ENCODE data around the gene PITHD1. TPM values are rescaled to one million over a fixed set of nuclear protein-coding genes. Genes with fewer than 3 reads are reported as not detected.

The PITHD1 gene
- total and polyA plus RNA-seq, 2 of the 8 experiments (the other 6 are each of a cell fraction or from before 2014, with no cell fraction given), result 67.4 to 68.8 TPM

DNA sequence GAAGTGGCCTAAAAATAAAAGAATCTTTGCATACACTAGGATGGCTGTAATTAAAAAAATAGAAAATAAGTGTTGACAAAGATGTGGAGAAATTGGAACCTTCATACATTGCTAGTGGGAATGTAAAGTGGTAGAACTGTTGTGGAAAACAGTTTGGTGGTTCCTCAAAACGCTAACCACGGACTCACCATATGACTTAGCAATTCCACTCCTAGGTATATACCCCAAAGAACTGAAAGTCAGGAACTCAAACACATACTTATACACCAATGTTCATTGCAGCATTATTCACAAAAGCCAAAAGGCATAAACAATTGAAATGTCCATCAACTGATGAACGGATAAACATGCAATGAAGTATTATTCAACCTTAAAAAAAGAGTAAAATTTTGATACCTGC lies 57.8 kb downstream of the PITHD1 start (continued):
- TF ChIP-seq, protein P1, sequence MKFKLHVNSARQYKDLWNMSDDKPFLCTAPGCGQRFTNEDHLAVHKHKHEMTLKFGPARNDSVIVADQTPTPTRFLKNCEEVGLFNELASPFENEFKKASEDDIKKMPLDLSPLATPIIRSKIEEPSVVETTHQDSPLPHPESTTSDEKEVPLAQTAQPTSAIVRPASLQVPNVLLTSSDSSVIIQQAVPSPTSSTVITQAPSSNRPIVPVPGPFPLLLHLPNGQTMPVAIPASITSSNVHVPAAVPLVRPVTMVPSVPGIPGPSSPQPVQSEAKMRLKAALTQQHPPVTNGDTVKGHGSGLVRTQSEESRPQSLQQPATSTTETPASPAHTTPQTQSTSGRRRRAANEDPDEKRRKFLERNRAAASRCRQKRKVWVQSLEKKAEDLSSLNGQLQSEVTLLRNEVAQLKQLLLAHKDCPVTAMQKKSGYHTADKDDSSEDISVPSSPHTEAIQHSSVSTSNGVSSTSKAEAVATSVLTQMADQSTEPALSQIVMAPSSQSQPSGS (IDR thresholded peaks at IDR 0.05; ENCODE audit: low read length), result no peak
- TF ChIP-seq SIN3A (conservative IDR thresholded peaks at IDR 0.05 in 1 of 2, IDR thresholded peaks at IDR 0.05 in 1 of 2; ENCODE audit: low read depth in 1 of 2, low read length in 2 of 2) (no peak), POLR2AphosphoS5 (IDR thresholded peaks at IDR 0.05; ENCODE audit: low read depth, low read length) (no peak), POLR2A (IDR thresholded peaks at IDR 0.05; ENCODE audit: control extremely low read depth in 1 of 2, low read depth in 2 of 2, low read length in 2 of 2) (no peak)

Other genes with a start within 250 kb of the PITHD1 start
- 6.1 and 7.0 TPM in 2 replicates for gene E2F2, start 247.2 kb upstream of the PITHD1 start, total RNA-seq (2021; fragmentation: NEBNext Ultra II Directional; extraction: Animal tissue kit (Norgen Biotek cat#: 25700))
- gene E2F2, start 247.2 kb upstream of the PITHD1 start, polyA plus RNA-seq (2011; rRNA removed), result 1.8 and 2.3 TPM in 2 replicates
- gene ID3, start 218.9 kb upstream of the PITHD1 start, total RNA-seq (2021; fragmentation: NEBNext Ultra II Directional; extraction: Animal tissue kit (Norgen Biotek cat#: 25700)), result 240 and 252 TPM in 2 replicates
- gene ID3, start 218.9 kb upstream of the PITHD1 start, polyA plus RNA-seq (2011; rRNA removed), result 304 and 490 TPM in 2 replicates
- gene RPL11, start 86.6 kb upstream of the PITHD1 start, total RNA-seq (2021; fragmentation: NEBNext Ultra II Directional; extraction: Animal tissue kit (Norgen Biotek cat#: 25700)), result 1,426 and 1,499 TPM in 2 replicates
- 760 and 1,192 TPM in 2 replicates for gene RPL11, start 86.6 kb upstream of the PITHD1 start, polyA plus RNA-seq (2011; rRNA removed)
- 56.9 and 61.1 TPM in 2 replicates for gene ELOA, start 34.9 kb upstream of the PITHD1 start, total RNA-seq (2021; fragmentation: NEBNext Ultra II Directional; extraction: Animal tissue kit (Norgen Biotek cat#: 25700))
- gene ELOA, start 34.9 kb upstream of the PITHD1 start, polyA plus RNA-seq (2011; rRNA removed), result 12.3 and 15.7 TPM in 2 replicates
- gene LYPLA2, start 12.7 kb downstream of the PITHD1 start, total RNA-seq (2021; fragmentation: NEBNext Ultra II Directional; extraction: Animal tissue kit (Norgen Biotek cat#: 25700)), result 138 and 152 TPM in 2 replicates
- gene LYPLA2, start 12.7 kb downstream of the PITHD1 start, polyA plus RNA-seq (2011; rRNA removed), result 211 and 231 TPM in 2 replicates
- 26.0 and 29.9 TPM in 2 replicates for gene GALE, start 22.3 kb downstream of the PITHD1 start, total RNA-seq (2021; fragmentation: NEBNext Ultra II Directional; extraction: Animal tissue kit (Norgen Biotek cat#: 25700))
- gene GALE, start 22.3 kb downstream of the PITHD1 start, polyA plus RNA-seq (2011; rRNA removed), result 33.9 and 36.1 TPM in 2 replicates
- 13.7 and 15.6 TPM in 2 replicates for gene HMGCL, start 47.0 kb downstream of the PITHD1 start, total RNA-seq (2021; fragmentation: NEBNext Ultra II Directional; extraction: Animal tissue kit (Norgen Biotek cat#: 25700))
- 19.5 and 24.3 TPM in 2 replicates for gene HMGCL, start 47.0 kb downstream of the PITHD1 start, polyA plus RNA-seq (2011; rRNA removed)
- gene FUCA1, start 89.9 kb downstream of the PITHD1 start, total RNA-seq (2021; fragmentation: NEBNext Ultra II Directional; extraction: Animal tissue kit (Norgen Biotek cat#: 25700)), result 6.4 and 7.1 TPM in 2 replicates
- 4.0 and 5.9 TPM in 2 replicates for gene FUCA1, start 89.9 kb downstream of the PITHD1 start, polyA plus RNA-seq (2011; rRNA removed)
- gene CNR2, start 134.9 kb downstream of the PITHD1 start, total RNA-seq (2021; fragmentation: NEBNext Ultra II Directional; extraction: Animal tissue kit (Norgen Biotek cat#: 25700)), result not detected in 2 replicates
- not detected in 2 replicates for gene CNR2, start 134.9 kb downstream of the PITHD1 start, polyA plus RNA-seq (2011; rRNA removed)
- gene PNRC2, start 181.4 kb downstream of the PITHD1 start, total RNA-seq (2021; fragmentation: NEBNext Ultra II Directional; extraction: Animal tissue kit (Norgen Biotek cat#: 25700)), result 139 and 147 TPM in 2 replicates
- gene PNRC2, start 181.4 kb downstream of the PITHD1 start, polyA plus RNA-seq (2011; rRNA removed), result 57.5 and 84.0 TPM in 2 replicates
- 194 TPM in 2 replicates for gene SRSF10, start 201.9 kb downstream of the PITHD1 start, total RNA-seq (2021; fragmentation: NEBNext Ultra II Directional; extraction: Animal tissue kit (Norgen Biotek cat#: 25700))
- 155 and 164 TPM in 2 replicates for gene SRSF10, start 201.9 kb downstream of the PITHD1 start, polyA plus RNA-seq (2011; rRNA removed)